GM12878 (cell line): ENCODE measurements around the gene LCN1. TPM values are rescaled to one million over a fixed set of nuclear protein-coding genes. Genes with fewer than 3 reads are reported as not detected.
"Not testable (repeated sequence)": the region's sequence is repeated elsewhere in the genome, so short reads cannot be mapped to it uniquely, and the experiment has no call there.

Experiments
- ATAC-seq: fragments of 200-7000 bp; cut with Tn5 transposase; 3 replicates; pipeline ENCODE4 v1.9.1; 2020; ENCODE audit warnings: mild to moderate bottlenecking, moderate library complexity
- BruUV-seq: library from RNA; stranded (reverse); fragments of 400-500 nt; replicated peaks from 2 replicates; lab custom pipeline; 2021; lab: Mats Ljungman, UMichigan
- CTCF ChIA-PET: fragments of 300-600 bp; sonication (Branson Sonifier 250); formaldehyde crosslinking; extraction: SDS; loops from one replicate; lab custom pipeline; 2021; ENCODE audit warnings: inconsistent platforms; lab: Yijun Ruan, JAX
- POLR2A ChIA-PET: fragments of 350-600 bp; formaldehyde crosslinking; extraction: SDS; loops from one replicate; lab custom pipeline; 2021; ENCODE audit warnings: inconsistent platforms; lab: Charles Lee
- RAD21 ChIA-PET: fragments of 300-600 bp; sonication (Branson Sonifier 250); formaldehyde crosslinking; loops from one replicate; lab custom pipeline; 2023; ENCODE audit warnings: antibody characterized with exemption; ENCODE audit not compliant: unreplicated experiment; lab: Charles Lee
- SMC1A ChIA-PET: fragments of 300-600 bp; sonication (Branson Sonifier 250); formaldehyde crosslinking; loops from one replicate; lab custom pipeline; 2023; ENCODE audit not compliant: unreplicated experiment, uncharacterized antibody; lab: Charles Lee
- DNase-seq: peaks from one replicate; pipeline ENCODE4 v3.0.0-alpha.2; 2011; ENCODE audit warnings: low read depth, low spot score
- FAIRE-seq: peaks from 3 replicates; lab custom pipeline; 2011; peaks lifted over from hg19 to GRCh38; lab: Jason Lieb, UNC
- H2AFZ ChIP-seq: 2 replicates; pipeline ENCODE4 v1.6.0; 2011; ENCODE audit warnings: low read depth, low read length, control low read depth; ENCODE audit not compliant: control insufficient read depth
- H3K27ac ChIP-seq: 2 replicates; pipeline ENCODE4 v1.5.1; 2011; ENCODE audit warnings: control low read depth; ENCODE audit not compliant: control insufficient read depth, insufficient read depth
- H3K27me3 ChIP-seq, 2 experiments: replicated peaks in 1 of 2; 2 replicates each; pipeline versions ENCODE4 v1.6.0 to v1.6.1; 2011; ENCODE audit warnings: low read length in 1 of 2; ENCODE audit not compliant: control insufficient read depth in 2 of 2, insufficient read depth in 2 of 2
- H3K36me3 ChIP-seq, 2 experiments: 2 replicates each; pipeline ENCODE4 v1.5.1; 2011; ENCODE audit warnings: low read length in 1 of 2; ENCODE audit not compliant: control insufficient read depth in 2 of 2, insufficient read depth in 2 of 2
- H3K4me1 ChIP-seq: 2 replicates; pipeline ENCODE4 v1.6.1; 2011; ENCODE audit warnings: mild to moderate bottlenecking, low read length, moderate library complexity, mixed read lengths; ENCODE audit not compliant: control insufficient read depth, insufficient read depth
- H3K4me2 ChIP-seq: 2 replicates; pipeline ENCODE4 v1.6.0; 2011; ENCODE audit warnings: control low read depth; ENCODE audit not compliant: control insufficient read depth, insufficient read depth
- H3K4me3 ChIP-seq: fragments of 200-600 bp; sonication (generic); 2 replicates; pipeline ENCODE4 v1.5.1; 2016
- H3K79me2 ChIP-seq: 2 replicates; pipeline ENCODE4 v1.6.0; 2011; ENCODE audit warnings: low read length; ENCODE audit not compliant: control insufficient read depth, insufficient read depth
- H3K9ac ChIP-seq: 2 replicates; pipeline ENCODE4 v1.8.0; 2011; ENCODE audit warnings: low read length, control low read depth, mixed read lengths; ENCODE audit not compliant: control insufficient read depth, insufficient read depth
- H3K9me3 ChIP-seq: replicated peaks from 3 replicates; pipeline ENCODE4 v1.5.1; 2011; ENCODE audit warnings: mild to moderate bottlenecking, low read length; ENCODE audit not compliant: control insufficient read depth, insufficient read depth
- H4K20me1 ChIP-seq: 2 replicates; pipeline ENCODE4 v1.6.0; 2011; ENCODE audit not compliant: control insufficient read depth, insufficient read depth
- WGBS: methylation state at CpG from one replicate; pipeline ENCODE4 v1.1.6; 2016; ENCODE audit warnings: low lambda C conversion rate; ENCODE audit not compliant: insufficient replicate concordance, insufficient coverage; ENCODE audit errors: missing lambda C conversion rate; 5-methylcytosine and 5-hydroxymethylcytosine counted together
- in situ Hi-C: fragments of 300-500 bp; cut with MboI; formaldehyde crosslinking; loops from 9 replicates; pipeline ENCODE4 v1.14.3; 2018; ENCODE audit warnings: mixed read lengths
- intact Hi-C: fragments of 100-400 bp; cut with micrococcal nuclease; formaldehyde crosslinking; loops from one replicate; pipeline ENCODE4 v1.14.2; 2022; ENCODE audit not compliant: unreplicated experiment
- polyA plus RNA-seq, 11 experiments: library from polyadenylated mRNA; depleted of rRNA in 4 of 11; unstranded in 6 of 11; stranded (reverse) in 5 of 11; fragments of >200 nt; fragmentation: Nextera tagmentation in 4 of 11; fragmentation: Illumina TruSeq in 1 of 11; extraction: Ambion mirVana in 4 of 11; extraction: Trizol in 1 of 11; gene quantifications; 1 replicate in 1 of 11; 2 replicates in 10 of 11; pipeline versions ENCODE4 v1.2.1 to v1.2.3, GENCODE V29; 2011 to 2016; ENCODE audit warnings: inconsistent platforms in 2 of 11, missing spikeins in 2 of 11, low read depth in 1 of 11
- total RNA-seq, 4 experiments: library from RNA; depleted of rRNA in 3 of 4; stranded (reverse); fragments of >200 nt in 3 of 4; fragmentation: Illumina TruSeq in 1 of 4; extraction: Trizol in 1 of 4; gene quantifications; 2 replicates each; pipeline versions ENCODE4 v1.2.1 to v1.2.3, GENCODE V29; 2013 to 2021

The LCN1 gene
- total and polyA plus RNA-seq, 10 of the 15 experiments (the other 5 are each of a cell fraction or from before 2014, with no cell fraction given), result not detected

DNA sequence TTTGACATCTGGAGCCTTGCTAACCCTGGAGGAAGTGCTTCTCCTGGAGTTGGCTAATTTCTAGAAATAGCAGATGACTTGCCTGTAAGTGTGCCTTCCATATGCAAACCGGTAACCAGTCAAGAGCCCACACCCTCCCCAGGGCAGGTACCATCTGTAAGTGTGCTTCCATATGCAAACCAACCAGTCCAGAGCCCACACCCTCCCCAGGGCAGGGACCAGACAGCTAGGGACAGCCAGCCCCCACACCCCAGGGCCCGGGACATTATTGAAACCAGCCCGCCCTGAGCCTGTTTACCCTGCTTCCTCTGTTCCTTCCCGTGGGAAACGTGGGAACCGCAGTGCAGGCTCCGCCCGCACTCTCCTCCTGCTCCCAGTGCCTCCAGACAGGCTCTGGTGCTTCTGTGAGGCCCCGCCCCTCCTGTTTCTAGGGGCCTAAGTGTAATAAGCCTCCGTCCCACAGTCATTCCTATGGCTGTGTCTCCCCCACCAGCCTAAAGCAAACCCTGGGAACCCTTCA is 13.0 kb downstream of the LCN1 start:
- FAIRE-seq, in situ Hi-C loops, CTCF ChIA-PET, intact Hi-C loops, DNase-seq, POLR2A ChIA-PET, H3K4me3 ChIP-seq, H3K9me3 ChIP-seq, H3K9ac ChIP-seq, H4K20me1 ChIP-seq, SMC1A ChIA-PET, H3K4me1 ChIP-seq, H3K79me2 ChIP-seq, H3K27ac ChIP-seq, H3K36me3 ChIP-seq, H2AFZ ChIP-seq, RAD21 ChIA-PET, ATAC-seq, H3K4me2 ChIP-seq, BruUV-seq, H3K27me3 ChIP-seq: not testable (repeated sequence)
- WGBS, result 11% methylated on average over 10 of the region's 10 CpGs

DNA sequence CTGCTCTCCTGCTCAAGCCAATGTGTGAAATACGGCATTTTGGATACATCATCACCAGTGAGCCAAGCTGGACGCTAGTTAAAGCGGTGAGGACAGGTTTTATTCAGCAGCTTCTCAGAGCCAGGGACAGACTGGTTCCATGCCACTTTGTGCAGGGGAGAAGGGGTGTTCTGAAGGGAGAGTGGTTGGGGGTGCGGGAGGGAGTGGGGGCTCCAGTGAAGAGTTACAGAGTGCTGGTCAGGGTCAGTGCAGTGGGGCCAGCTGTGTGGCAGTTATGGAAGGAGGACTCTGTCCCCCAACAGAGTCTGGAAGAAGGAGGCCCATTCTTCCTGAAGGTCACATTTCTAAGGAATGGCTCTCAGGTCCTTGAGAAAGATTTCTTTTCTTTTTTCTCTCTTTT is 13.6 kb downstream of the LCN1 start:
- ATAC-seq, H3K4me2 ChIP-seq, intact Hi-C loops: not testable (repeated sequence)

DNA sequence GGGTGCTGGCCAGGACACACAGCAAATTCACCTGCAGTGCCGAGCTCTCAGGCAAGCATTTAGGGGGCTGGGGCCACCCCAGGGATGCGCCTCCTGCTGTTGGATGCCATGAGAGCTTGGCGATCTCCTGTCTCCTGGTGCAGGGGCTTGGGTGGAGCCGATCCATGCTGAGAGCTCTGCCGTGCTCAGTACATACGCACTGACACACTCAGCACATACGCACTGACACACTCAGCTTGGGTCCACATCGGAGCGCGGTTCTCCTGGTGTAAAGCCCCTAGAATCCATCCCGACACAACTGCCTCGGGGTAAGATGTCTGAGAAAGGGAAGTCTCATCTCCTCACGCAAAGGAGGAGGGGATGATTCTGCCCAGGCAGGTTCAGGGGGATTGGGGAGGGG is 14.4 kb downstream of the LCN1 start:
- H3K27me3 ChIP-seq, intact Hi-C loops, FAIRE-seq, H3K4me1 ChIP-seq, H3K9ac ChIP-seq, DNase-seq, SMC1A ChIA-PET, H3K4me2 ChIP-seq, H3K4me3 ChIP-seq, H3K79me2 ChIP-seq, in situ Hi-C loops, H3K27ac ChIP-seq, H3K36me3 ChIP-seq, BruUV-seq, H2AFZ ChIP-seq, ATAC-seq, H4K20me1 ChIP-seq, CTCF ChIA-PET, RAD21 ChIA-PET, H3K9me3 ChIP-seq, POLR2A ChIA-PET: not testable (repeated sequence)
- WGBS, result 32% methylated on average over 5 of the region's 13 CpGs

More for the DNA sequence above, 13.6 kb downstream of the LCN1 start:
- H3K79me2 ChIP-seq, H4K20me1 ChIP-seq, H3K4me3 ChIP-seq, SMC1A ChIA-PET, CTCF ChIA-PET, RAD21 ChIA-PET, in situ Hi-C loops, H2AFZ ChIP-seq, H3K27me3 ChIP-seq, BruUV-seq, H3K9me3 ChIP-seq, H3K27ac ChIP-seq, POLR2A ChIA-PET, FAIRE-seq, H3K9ac ChIP-seq, DNase-seq, H3K4me1 ChIP-seq, H3K36me3 ChIP-seq: not testable (repeated sequence)
- 71% methylated on average over 4 of the region's 4 CpGs for WGBS
